B cell (primary cell): ENCODE data around the gene CDK10.

ENCODE experiments used
- CTCF ChIP-seq: fragments of 200-600 bp; IDR thresholded peaks from one replicate; pipeline ENCODE4 v1.8.0; 2022; ENCODE audit warnings: antibody characterized with exemption, mild to moderate bottlenecking
- EZH2 ChIP-seq: IDR thresholded peaks from 2 replicates; pipeline ENCODE4 v1.6.1; 2012; ENCODE audit warnings: borderline replicate concordance, low read depth, mild to moderate bottlenecking, moderate library complexity, low read length; ENCODE audit not compliant: insufficient read depth, poor library complexity, severe bottlenecking

GRCh38 chr16:89642574-89642973 lies 43.9 kb upstream of the CDK10 start:
- TF ChIP-seq CTCF: no peak
- no peak for TF ChIP-seq EZH2
